Nucleus accumbens (tissue), 56 donors: ENCODE results near the gene SMTN.
"Not testable (repeated sequence)": the region's sequence is repeated elsewhere in the genome, so short reads cannot be mapped to it uniquely, and the experiment has no call there.

Experiments used
- DNase-seq, 56 donors: peaks; one replicate each; lab custom pipeline; 2025; lab: John Stamatoyannopoulos, UW

Gene SMTN

GRCh38 chr22:31069691-31070314 lies 11.3 kb upstream of the SMTN start:
- DNase-seq = not testable (repeated sequence)

GRCh38 chr22:31073125-31073524 lies 8.0 kb upstream of the SMTN start:
- not testable (repeated sequence) for DNase-seq

GRCh38 chr22:31073545-31074145 lies 7.5 kb upstream of the SMTN start:
- DNase-seq = not testable (repeated sequence)

GRCh38 chr22:31075961-31076360 lies 5.2 kb upstream of the SMTN start:
- no peak for DNase-seq

- no peak for DNase-seq
Observed at GRCh38 chr22:31077681-31078080, 3.4 kb upstream of the SMTN start.

GRCh38 chr22:31078389-31078788 lies 2.7 kb upstream of the SMTN start:
- DNase-seq = not testable (repeated sequence)

- no peak for DNase-seq
Observed at GRCh38 chr22:31079095-31079642, 1.9 kb upstream of the SMTN start.

GRCh38 chr22:31080164-31080847 lies 812 bp upstream of the SMTN start:
- DNase-seq = no peak

- no peak for DNase-seq
Observed at GRCh38 chr22:31081963-31082605, 966 bp downstream of the SMTN start.

- DNase-seq = no peak
Observed at GRCh38 chr22:31082606-31083376, 1.7 kb downstream of the SMTN start.

- DNase-seq = no peak
Observed at GRCh38 chr22:31083377-31083768, 2.3 kb downstream of the SMTN start.

- peak in 1 of 56 donors; percentile 60 for DNase-seq
Observed at GRCh38 chr22:31083923-31084810, 3.0 kb downstream of the SMTN start.

- DNase-seq = peak in 53 of 56 donors; percentile 43 to 93 (median 78)
Observed at GRCh38 chr22:31084811-31085492, 3.8 kb downstream of the SMTN start.

GRCh38 chr22:31085493-31085824 lies 4.3 kb downstream of the SMTN start:
- peak in 50 of 56 donors; percentile 43 to 93 (median 74) for DNase-seq

GRCh38 chr22:31085928-31086327 lies 4.8 kb downstream of the SMTN start:
- no peak for DNase-seq

GRCh38 chr22:31086703-31087330 lies 5.7 kb downstream of the SMTN start:
- no peak for DNase-seq

- no peak for DNase-seq
Observed at GRCh38 chr22:31087744-31088215, 6.7 kb downstream of the SMTN start.
